ENCODE results near the gene TMEM98.
"Not testable (repeated sequence)": the region's sequence is repeated elsewhere in the genome, so short reads cannot be mapped to it uniquely, and the experiment has no call there.

The TMEM98 gene

GRCh38 chr17:32915245-32915644, 12.7 kb upstream of the TMEM98 start:
- DNase-seq, result no peak

DNA sequence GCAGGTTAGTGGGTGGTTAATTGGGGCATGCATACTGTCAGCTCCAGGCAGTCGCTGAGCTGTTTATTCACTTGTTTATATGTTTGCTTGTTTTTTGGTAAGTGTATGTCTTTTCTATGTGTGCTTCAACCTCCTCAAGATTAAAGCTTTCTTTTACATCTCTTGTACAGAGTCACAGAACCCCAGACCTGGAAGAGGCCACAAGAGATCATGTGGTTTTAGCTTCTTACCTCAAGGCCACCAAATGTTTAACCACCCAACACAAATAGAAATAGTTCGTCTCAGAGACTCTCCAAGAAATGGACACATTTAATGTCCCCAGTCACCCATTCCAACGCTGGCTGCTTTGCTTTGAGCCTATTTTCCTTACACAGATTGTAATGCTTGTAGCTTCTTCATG, 11.8 kb upstream of the TMEM98 start:
- no peak for DNase-seq

- no peak for DNase-seq
Observed at GRCh38 chr17:32917081-32917480, 10.9 kb upstream of the TMEM98 start.

- DNase-seq, result no peak
Observed at GRCh38 chr17:32917842-32918241, 10.1 kb upstream of the TMEM98 start.

DNA sequence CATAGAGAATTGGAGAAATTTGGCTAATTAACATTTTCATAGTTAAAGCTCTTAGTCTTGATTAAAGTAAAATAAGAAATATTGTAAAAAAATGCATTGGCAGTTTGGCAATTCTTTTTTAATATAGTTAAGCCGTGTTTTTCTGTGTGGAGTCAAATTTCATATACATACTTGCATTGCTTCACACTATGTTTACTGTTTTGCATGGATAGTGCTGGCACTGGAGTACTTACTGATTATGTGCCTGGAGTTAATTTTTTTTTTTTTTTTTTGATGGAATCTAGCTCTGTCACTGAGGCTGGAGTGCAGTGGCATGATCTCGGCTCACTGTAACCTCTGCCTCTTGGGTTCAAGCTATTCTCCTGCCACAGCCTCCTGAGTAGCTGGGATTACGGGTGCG, 8.1 kb upstream of the TMEM98 start:
- DNase-seq, result not testable (repeated sequence)

GRCh38 chr17:32920293-32920692, 7.7 kb upstream of the TMEM98 start:
- no peak for DNase-seq

DNA sequence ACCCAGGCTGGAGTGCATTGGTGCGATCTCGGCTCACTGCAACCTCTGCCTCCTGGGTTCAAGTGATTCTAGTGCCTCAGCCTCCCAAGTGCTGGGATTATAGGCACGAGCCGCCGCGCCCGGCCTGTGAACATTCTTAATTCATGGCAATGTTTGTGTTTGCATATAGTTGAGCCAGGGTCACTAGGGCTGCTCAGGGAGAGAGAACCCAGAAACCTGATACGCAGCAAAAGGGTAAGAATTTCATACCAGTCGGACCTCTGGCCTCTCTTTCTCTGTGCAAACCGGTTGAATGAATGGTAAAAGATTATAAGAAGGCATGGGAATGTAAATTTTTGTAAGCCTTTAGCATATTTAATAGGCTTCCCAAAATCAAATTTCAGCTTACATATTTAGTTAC, 6.9 kb upstream of the TMEM98 start:
- DNase-seq, result no peak

GRCh38 chr17:32923905-32924304, 4.0 kb upstream of the TMEM98 start:
- DNase-seq, result not testable (repeated sequence)

GRCh38 chr17:32926183-32926582, 1.8 kb upstream of the TMEM98 start:
- DNase-seq, result no peak

DNA sequence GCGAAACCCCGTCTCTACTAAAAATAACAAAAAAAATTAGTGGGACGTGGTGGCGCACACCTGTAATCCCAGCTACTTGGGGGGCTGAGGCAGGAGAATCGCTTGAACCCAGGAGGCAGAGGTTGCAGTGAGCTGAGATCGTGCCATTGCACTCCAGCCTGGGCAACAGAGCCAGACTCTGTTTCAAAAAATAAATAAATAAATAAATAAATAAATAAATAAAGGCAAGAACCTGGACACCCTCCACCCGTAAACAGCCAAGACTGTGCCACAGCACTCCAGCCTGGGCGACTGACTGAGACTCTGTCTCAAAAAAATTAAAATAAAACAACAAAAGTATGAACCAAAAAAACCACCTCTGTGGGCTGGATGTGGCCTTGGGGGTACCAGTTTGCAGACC, 1.2 kb upstream of the TMEM98 start:
- not testable (repeated sequence) for DNase-seq

DNA sequence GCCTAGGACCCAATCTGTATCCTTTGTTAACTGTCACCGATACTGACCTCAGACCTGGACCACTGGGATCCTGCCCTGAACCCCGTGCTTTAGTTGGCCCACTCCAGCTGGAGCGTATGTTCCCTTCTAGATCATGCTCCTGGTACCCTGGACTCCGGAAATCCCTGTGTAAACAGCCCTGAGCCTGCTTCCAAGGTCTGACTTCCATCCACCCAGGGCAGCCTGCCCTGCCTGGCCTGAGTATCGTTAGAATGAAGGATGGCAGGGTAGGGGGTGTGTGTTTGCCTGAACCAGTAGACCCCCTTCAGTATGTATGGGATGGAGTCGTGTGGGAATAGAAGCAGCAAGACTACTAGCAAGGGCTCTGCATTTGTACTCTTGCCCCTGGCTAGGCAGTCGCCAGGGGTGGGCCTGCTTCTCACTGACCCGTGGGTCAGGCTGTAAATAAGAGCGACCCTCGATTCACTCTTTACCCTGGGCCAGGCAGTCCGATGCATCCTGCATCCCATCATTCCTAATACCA, 691 bp upstream of the TMEM98 start:
- no peak for DNase-seq

- DNase-seq, result no peak
Observed at GRCh38 chr17:32928586-32929535, 908 bp downstream of the TMEM98 start.

DNA sequence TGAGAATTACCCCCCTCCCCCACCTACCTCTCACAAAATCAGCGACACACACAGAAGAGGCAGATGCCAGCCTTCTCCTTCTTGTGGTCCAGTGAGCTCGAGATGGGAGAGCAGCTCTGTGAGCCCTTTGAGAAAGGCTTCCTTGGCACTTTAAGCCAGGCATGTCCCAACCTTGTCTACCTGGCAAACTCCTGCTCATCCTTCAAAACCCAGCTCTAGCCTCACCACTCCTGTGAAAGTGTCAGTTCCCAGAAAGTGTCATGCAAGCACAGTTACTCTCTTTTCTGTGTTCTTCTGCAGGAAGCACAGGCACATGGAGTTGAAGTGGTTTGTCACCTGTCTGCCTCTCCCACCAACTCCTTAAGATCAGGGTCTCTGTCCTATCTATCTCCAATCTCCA, 1.6 kb downstream of the TMEM98 start:
- DNase-seq, result no peak

- no peak for DNase-seq
Observed at GRCh38 chr17:32930512-32930911, 2.6 kb downstream of the TMEM98 start.

- DNase-seq, result peak; percentile 32
Observed at GRCh38 chr17:32931686-32932085, 3.7 kb downstream of the TMEM98 start.

DNA sequence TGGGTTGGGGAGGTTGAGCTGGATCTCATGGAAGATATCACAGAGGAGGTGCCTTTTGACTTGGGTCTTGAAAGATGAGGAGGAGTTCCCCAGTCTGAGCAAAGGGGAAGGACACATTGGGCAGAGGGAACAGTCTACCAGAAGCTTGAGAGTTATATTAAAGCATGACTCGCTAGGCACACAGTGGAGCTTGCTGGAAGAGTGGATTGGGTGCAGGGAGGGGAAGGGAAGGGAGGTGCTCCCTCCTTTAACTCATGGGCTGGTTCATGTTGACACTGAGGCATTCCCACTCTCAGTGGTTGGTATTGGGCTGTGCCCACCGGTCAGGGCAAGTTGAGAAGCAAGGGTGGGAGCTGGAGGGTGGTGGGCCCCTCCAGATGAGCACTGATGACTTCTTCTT, 5.9 kb downstream of the TMEM98 start:
- DNase-seq, result no peak

DNA sequence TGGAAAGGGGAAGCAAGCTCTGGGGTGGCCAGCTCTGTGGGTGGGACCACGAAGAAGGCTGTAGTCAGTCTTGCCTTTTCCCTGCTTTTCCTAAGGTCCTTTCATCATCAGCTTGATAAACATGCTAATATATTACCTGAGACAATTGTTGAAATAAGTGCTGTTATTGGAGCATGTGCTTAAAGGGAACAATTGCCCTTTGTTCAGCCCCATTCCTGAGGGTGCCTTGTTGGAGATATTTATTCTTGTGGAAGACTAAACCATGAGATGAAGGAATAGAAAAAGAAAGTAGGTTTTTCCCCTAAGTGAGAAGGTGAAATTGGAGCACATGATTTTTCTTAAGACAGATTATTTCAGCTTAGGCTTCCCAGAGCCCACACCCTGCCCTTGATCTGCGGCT, 7.8 kb downstream of the TMEM98 start:
- no peak for DNase-seq

DNA sequence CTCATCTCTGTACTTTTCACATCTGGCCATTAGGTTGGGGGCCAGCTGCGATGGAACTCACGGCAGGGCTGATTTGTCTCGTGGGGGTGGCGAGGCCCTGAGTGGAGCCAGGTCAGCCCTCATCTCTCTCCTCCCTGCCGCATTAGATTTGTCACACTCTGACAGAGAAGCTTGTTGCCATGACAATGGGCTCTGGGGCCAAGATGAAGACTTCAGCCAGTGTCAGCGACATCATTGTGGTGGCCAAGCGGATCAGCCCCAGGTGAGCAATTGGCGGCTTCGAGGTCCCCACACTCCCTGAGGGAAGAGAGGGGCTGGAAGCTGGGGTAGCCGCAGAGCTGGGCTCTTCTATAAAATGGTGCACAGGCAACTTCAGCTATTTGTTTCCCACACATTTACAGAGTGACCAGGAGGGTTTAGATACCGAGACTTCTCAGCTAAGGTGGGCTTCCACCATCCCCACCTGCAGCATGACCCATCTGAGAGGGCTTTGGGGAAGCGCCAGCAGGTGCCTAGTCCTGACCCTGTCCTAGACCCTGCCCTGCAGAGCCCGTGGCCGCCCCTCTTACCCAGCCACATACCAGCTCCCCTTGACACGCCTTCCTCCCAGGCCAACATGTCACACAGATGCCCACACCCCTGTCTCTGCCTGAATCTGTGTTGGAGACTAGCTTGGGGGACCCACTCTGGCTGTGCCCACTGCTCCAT, 8.4 kb downstream of the TMEM98 start:
- no peak for DNase-seq

DNA sequence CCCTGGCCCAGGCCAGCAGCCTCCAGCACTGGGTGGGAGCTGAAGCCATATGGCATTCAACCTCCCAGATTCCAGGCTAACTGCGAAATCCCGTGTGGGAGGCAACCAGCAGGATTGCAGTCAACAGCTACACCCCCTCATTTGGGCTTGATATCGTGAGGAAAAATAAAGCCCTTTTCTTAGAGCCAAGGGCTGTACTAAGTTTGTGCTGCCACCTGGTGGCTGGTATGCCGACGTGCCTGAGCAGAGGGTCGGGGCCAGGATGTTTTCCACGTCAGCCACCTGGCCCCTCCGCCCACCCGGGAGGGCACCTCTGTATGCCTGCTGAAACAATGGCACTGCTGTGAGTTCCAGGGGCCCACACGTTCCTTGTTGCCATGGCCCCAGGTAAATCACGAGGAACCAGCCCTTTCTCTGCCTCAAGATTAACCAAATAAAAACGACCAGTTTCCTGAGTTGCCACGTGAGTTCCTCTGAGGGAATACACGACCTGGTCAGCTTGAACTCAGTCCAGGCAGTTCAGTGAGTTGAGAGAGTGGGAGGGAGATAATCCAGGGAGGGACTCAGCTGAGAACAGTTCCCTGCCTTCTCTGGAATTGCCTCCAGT, 9.0 kb downstream of the TMEM98 start:
- DNase-seq, result peak; percentile 68

GRCh38 chr17:32940706-32941390, 12.9 kb downstream of the TMEM98 start:
- DNase-seq, result no peak

DNA sequence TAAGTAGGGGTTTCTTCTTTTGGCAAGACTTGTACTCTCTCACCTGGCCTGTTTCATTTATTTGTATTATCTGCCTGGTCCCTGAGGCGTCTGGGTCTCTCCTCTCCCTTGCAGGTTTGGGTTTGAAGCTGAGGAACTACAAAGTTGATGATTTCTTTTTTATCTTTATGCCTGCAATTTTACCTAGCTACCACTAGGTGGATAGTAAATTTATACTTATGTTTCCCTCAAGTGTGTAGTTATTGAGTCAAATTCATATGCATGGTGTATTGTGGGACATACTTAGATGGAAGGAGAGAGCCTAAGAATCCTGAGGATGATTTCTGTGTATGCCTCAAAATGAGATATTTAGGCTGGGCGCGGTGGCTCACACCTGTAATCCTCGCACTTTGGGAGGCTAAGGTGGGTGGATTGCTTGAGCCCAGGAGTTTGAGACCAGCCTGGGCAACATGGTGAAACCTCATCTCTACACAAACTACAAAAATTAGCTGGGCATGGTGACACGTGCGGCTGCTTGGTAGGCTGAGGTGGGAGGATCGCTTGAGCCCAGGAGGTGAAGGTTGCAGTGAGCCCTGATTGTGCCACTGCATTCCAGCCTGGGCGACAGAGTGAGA, 13.6 kb downstream of the TMEM98 start:
- no peak for DNase-seq

GRCh38 chr17:32943206-32943605, 15.3 kb downstream of the TMEM98 start:
- no peak for DNase-seq
